SKM-1 treated with dmso at 0.1 percent for 144 hours (cell line): ENCODE results near the gene ZBTB22.
A peak's percentile ranks its signal among the peaks of the same experiment; 100 is the strongest.
"Not testable (repeated sequence)": the region's sequence is repeated elsewhere in the genome, so short reads cannot be mapped to it uniquely, and the experiment has no call there.

Source experiments
- DNase-seq: peaks from one replicate; lab custom pipeline; 2025; ENCODE audit not compliant: unreplicated experiment; lab: John Stamatoyannopoulos, UW

The ZBTB22 gene, protein sequence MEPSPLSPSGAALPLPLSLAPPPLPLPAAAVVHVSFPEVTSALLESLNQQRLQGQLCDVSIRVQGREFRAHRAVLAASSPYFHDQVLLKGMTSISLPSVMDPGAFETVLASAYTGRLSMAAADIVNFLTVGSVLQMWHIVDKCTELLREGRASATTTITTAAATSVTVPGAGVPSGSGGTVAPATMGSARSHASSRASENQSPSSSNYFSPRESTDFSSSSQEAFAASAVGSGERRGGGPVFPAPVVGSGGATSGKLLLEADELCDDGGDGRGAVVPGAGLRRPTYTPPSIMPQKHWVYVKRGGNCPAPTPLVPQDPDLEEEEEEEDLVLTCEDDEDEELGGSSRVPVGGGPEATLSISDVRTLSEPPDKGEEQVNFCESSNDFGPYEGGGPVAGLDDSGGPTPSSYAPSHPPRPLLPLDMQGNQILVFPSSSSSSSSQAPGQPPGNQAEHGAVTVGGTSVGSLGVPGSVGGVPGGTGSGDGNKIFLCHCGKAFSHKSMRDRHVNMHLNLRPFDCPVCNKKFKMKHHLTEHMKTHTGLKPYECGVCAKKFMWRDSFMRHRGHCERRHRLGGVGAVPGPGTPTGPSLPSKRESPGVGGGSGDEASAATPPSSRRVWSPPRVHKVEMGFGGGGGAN

DNA sequence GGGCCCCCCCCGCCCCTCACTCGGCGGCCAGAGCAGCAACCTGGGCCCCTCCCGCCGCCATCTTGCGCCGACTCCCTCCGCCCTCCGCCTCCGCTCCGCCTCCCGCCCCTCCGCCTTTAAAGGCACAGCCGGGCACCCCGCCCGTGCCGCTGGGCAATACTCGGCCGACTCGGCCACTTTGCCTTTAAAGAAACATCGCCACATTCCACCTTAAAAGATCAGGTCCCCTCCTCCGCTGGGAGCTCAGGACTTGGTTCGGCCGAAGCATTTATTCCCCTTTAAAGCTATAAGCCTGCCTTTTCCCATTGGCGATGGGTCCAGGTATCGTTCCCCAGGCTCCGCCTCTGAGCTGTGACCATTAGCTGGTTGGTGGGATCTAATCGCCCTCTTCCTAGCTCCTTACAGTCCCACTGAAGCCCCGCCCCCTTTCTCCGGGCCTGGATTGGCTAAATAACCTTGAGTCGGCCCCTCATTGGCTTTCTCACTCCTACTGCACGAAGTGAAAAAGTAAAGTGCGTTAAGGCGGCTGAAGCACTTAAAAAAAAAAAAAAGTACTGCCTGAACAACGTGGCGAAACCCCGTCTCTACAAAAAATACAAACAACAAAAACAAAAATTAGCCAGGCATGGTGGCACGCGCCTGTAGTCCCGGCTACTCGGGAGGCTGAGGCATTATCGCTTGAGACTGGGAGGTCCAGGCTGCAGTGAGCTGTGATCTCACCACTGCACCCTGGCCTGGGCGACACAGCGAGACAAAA is at the start of gene ZBTB22:
Gene ZBTB22, minus strand, starts transcription at position 76 of the 757 bp plus-strand sequence. CDS start 828 bp downstream, outside the sequence.
- peak; percentile 98 for DNase-seq

- DNase-seq, result no peak
Measured at GRCh38 chr6:33367009-33367714, 49.6 kb upstream of the ZBTB22 start.

GRCh38 chr6:33365206-33365971 is 47.8 kb upstream of the ZBTB22 start:
- not testable (repeated sequence) for DNase-seq

DNA sequence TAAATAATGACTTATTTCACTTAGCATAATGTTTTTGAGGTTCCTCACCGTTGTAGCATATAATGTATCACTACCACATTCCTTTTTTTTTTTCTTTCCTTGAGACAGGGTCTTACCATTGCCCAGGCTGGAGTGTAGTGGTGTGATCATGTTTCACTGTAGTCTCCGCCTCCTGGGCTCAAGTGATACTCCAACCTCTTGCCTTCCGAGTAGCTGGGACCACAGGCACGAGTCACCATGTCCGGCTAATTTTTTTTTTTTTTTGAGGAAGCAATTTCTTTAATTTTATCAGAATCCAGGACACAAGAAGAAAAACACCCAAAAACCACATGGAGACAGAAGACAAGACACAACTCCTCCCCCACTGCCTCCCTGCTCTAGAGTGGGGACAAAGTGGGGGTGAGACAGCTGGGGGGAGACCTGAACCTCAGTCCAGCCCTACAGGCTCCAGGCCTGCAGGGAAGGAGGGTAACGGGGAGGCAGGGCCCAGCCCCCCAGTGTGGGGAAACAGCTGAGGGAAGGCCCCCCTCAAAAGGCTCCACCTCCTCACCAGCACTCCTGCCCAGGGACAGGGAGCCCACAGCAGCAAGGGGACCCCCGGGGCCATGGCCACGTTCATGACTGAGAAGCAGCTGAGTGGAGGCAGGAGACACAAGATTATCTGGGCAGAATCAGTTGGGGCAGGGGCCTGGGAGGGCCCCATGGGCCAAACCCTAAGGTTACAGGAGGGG is 47.1 kb upstream of the ZBTB22 start:
- not testable (repeated sequence) for DNase-seq

DNA sequence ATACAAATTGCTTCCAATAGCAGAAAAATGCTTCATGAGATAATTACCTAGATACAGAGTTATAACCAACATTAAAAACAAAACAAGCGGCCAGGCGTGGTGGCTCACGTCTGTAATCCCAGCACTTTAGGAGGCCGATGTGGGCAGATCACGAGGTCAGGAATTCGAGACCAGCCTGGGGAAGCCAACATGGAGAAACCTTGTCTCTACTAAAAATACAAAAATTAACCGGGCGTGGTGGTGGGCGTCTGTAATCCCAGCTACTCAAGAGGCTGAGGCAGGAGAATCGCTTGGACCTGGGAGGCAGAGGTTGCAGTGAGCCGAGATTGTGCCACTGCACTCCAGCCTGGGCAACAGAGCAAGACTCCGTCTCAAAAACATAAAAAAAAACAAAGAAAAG is 45.9 kb upstream of the ZBTB22 start:
- not testable (repeated sequence) for DNase-seq

DNA sequence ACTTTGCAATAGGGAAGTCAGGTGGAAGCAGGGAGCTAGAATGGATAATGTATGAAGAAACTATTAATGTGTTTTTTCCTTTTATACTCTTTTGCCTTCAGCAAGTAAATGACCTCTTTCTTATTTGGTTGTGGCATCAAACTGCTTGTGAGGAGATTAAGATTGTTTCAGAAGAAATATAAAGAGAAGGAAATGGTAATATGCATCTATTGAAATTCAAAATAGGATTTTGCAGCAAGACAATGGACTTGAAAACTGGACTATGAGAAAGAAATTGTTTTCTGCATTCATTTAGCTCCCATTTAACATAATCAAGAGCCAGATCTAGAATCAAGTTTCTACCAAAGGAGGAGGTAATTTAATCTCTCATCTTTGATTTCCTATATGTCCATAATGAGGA is 41.8 kb upstream of the ZBTB22 start:
- DNase-seq, result no peak

- DNase-seq, result not testable (repeated sequence)
Measured at GRCh38 chr6:33357160-33357871, 39.8 kb upstream of the ZBTB22 start.

- no peak for DNase-seq
Measured at GRCh38 chr6:33356295-33356694, 38.8 kb upstream of the ZBTB22 start.

DNA sequence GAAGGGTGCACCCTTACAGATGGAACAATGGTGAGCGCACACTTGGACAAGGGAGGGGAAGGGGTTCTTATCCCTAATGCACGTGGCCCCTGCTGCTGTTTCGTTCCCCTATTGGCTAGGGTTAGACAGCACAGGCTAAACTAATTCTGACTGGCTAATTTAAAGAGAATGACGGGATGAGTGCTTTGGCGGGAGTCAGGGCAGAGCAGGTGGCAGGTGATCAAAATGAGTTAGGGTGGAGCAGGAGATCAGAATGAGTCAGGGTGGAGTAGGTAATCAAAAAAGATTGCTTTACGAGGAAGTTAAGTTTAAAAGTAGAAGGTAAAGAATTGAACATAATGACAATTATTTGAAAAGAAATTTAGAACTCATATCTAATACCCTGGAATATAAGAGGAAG is 38.3 kb upstream of the ZBTB22 start:
- DNase-seq, result not testable (repeated sequence)

DNA sequence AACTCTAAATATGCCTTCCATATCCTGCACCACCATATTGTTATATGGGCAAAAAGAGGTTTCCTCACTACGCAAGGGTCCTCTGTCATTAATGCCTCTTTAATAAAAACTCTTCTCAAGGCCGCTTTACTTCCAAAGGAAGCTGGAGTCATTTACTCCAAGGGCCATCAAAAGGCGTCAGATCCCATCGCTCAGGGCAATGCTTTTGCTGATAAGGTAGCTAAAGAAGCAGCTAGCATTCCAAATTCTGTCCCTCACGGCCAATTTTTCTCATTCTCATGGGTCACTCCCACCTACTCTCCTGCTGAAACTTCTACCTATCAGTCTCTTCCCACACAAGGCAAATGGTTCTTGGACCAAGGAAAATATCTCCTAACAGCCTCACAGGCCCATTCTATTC is 30.3 kb upstream of the ZBTB22 start:
- DNase-seq, result no peak

GRCh38 chr6:33346972-33347371 is 29.4 kb upstream of the ZBTB22 start:
- not testable (repeated sequence) for DNase-seq

DNA sequence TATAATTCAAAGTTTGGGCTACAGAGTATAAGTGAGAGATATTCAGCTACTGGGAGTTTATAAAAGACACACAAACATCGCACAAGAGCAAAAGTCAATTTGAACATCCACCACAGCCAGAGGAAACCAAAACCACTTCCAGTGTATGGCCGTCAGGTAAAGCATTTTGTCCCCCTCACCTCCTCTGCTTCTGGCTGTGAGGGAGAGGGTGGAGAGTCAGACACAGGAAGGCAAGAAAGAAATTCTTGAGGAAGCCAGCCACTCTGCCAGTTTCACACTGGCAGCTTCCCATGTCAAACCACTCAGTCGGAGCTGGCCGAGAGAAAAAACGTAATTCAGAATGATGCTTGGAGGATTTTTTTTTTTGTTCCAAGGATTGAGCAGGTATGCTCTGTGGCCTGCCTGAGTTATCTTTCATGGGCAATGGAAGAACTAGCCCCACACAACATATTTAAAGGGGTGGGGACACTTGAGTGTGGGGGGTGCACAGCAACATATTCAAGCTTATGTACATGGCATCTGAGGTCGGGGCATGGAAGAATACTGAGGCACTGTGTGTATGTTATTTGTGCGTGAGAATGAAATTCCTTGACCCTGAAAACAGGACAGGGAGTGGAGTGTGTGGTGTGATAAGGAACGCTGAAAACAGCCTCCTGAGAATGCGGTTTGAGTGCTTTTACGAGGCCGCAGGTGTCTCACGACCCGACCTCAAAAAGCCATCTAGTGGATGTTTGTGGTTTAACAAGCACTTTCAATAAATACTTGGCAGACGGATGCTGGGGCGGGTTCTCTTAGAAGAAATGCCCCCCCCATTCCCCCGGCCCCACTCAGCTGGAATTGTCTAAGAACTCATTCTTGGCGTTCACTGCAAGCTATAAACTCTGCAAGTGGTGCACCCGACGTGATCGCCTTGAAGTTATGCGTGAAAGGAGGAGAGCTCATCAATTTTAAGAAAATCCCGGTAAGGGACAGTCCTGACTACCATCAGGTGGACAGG is 27.5 kb upstream of the ZBTB22 start:
- peak; percentile 58 for DNase-seq

- DNase-seq, result no peak
Measured at GRCh38 chr6:33343953-33344611, 26.5 kb upstream of the ZBTB22 start.

- not testable (repeated sequence) for DNase-seq
Measured at GRCh38 chr6:33343606-33343952, 26.0 kb upstream of the ZBTB22 start.

DNA sequence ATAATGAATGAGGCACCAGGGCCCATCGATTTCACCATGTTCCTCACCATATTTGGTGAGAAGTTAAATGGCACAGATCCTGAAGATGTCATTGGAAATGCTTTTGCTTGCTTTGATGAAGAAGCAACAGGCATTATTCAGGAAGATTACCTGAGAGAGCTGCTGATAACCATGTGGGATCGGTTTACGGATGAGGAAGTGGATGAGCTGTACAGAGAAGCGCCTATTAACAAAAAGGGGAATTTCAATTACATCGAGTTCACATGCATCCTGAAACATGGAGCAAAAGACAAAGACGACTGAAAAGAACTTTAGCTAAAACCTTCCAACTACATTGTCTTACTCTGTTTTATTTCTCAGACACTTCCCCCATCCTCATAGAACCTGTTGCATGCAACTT is 21.6 kb upstream of the ZBTB22 start:
- no peak for DNase-seq

DNA sequence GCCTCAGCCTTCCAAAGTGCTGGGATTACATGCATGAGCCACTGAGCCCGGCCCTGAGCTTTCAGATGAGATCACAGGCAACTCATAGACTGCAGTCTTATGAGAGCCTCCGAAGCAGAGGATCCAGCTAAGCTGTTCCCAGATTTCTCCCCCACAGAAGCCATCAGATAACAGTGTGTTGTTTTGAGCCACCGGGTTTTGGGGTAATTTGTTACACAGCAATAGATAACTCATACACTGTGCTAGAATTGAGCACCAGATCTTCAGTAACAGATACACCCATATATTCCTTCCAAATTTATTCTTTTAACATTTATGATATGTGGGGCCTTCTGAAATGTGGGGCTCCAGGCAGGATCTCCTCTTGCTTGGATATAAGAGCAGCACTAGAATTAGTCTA is 19.0 kb upstream of the ZBTB22 start:
- DNase-seq, result no peak

- no peak for DNase-seq
Measured at GRCh38 chr6:33335916-33336315, 18.4 kb upstream of the ZBTB22 start.
